CD4-positive, alpha-beta T cell (primary cell): ENCODE results near the gene VGLL3. TPM values are rescaled to one million over a fixed set of nuclear protein-coding genes. Genes with fewer than 3 reads are reported as not detected.

ENCODE experiments used
- ATAC-seq: fragments of 200-7000 bp; cut with Tn5 transposase; one replicate; pipeline ENCODE4 v1.10.0; 2022; ENCODE audit warnings: mild to moderate bottlenecking; ENCODE audit not compliant: poor library complexity
- CTCF ChIA-PET: fragments of 350-600 bp; sonication (Branson Sonifier 250); formaldehyde crosslinking; loops from one replicate; lab custom pipeline; 2021; ENCODE audit warnings: antibody characterized with exemption, inconsistent platforms; lab: Charles Lee
- POLR2A ChIA-PET: fragments of 350-600 bp; sonication (Branson Sonifier 250); formaldehyde crosslinking; loops from one replicate; lab custom pipeline; 2021; ENCODE audit warnings: antibody characterized with exemption, inconsistent platforms; lab: Charles Lee
- DNase-seq, 14 experiments: peaks; one replicate each; pipeline ENCODE4 v3.0.0-alpha.2; 2013 to 2020; ENCODE audit warnings: mixed read lengths in 2 of 14
- H3K27ac ChIP-seq, 2 donors: one replicate each; pipeline versions ENCODE4 v1.5.1 to v1.7.0; 2013; ENCODE audit warnings: low read length in 2 of 2, low read depth in 1 of 2, mild to moderate bottlenecking in 1 of 2
- H3K27me3 ChIP-seq, 2 experiments: 1 replicate in 1 of 2; 2 replicates in 1 of 2; pipeline versions ENCODE4 v1.6.1 to v1.7.0; 2013; ENCODE audit warnings: low read length in 2 of 2, control low read depth in 1 of 2, mild to moderate bottlenecking in 1 of 2, moderate library complexity in 1 of 2; ENCODE audit not compliant: insufficient read depth in 2 of 2, control insufficient read depth in 1 of 2
- H3K36me3 ChIP-seq: one replicate; pipeline ENCODE4 v1.6.1; 2013; ENCODE audit warnings: low read length, control low read depth; ENCODE audit not compliant: insufficient read depth
- H3K4me1 ChIP-seq: one replicate; pipeline ENCODE4 v1.6.1; 2013; ENCODE audit warnings: low read length, control low read depth; ENCODE audit not compliant: insufficient read depth
- H3K4me3 ChIP-seq: one replicate; pipeline ENCODE4 v1.5.1; 2013; ENCODE audit warnings: mild to moderate bottlenecking, low read length, moderate library complexity
- H3K9me3 ChIP-seq, 2 experiments: 1 replicate in 1 of 2; 2 replicates in 1 of 2; pipeline versions ENCODE4 v1.6.1 to v1.7.0; 2013; ENCODE audit warnings: low read length in 2 of 2, mild to moderate bottlenecking in 2 of 2, control low read depth in 1 of 2, moderate library complexity in 1 of 2; ENCODE audit not compliant: control insufficient read depth in 1 of 2, insufficient read depth in 1 of 2
- H3K27ac Mint-ChIP-seq: one replicate; pipeline ENCODE4 v1.8.0; 2020; ENCODE audit warnings: mixed read lengths
- H3K27me3 Mint-ChIP-seq: one replicate; pipeline ENCODE4 v1.8.0; 2021; ENCODE audit warnings: mixed read lengths
- H3K36me3 Mint-ChIP-seq: one replicate; pipeline ENCODE4 v1.8.0; 2021; ENCODE audit warnings: low read depth, mixed read lengths
- H3K4me1 Mint-ChIP-seq: one replicate; pipeline ENCODE4 v1.8.0; 2021; ENCODE audit warnings: low read depth, mixed read lengths
- H3K4me3 Mint-ChIP-seq: one replicate; pipeline ENCODE4 v1.8.0; 2020; ENCODE audit warnings: mild to moderate bottlenecking, mixed read lengths
- H3K9me3 Mint-ChIP-seq: one replicate; pipeline ENCODE4 v1.8.0; 2020; ENCODE audit warnings: mixed read lengths
- CTCF ChIP-seq: fragments of 200-600 bp; IDR thresholded peaks from one replicate; pipeline ENCODE4 v1.8.0; 2022; ENCODE audit warnings: antibody characterized with exemption, mild to moderate bottlenecking
- intact Hi-C, 2 experiments: fragments of 100-400 bp; cut with DNase I in 1 of 2; cut with micrococcal nuclease in 1 of 2; formaldehyde crosslinking; loops; one replicate each; pipeline versions ENCODE4 v1.15.1 to v1.9.0; 2023 to 2025; cut with DNase I, micrococcal nuclease
- total RNA-seq, 174 experiments: library from RNA in 2 of 174; stranded (reverse) in 2 of 174; gene quantifications; one replicate each; pipeline ENCODE4 v1.2.3 and lab custom pipeline; 2021 to 2026

Gene VGLL3
- total RNA-seq, 2 experiments from 2014 or later = not detected

GRCh38 chr3:86923071-86923491 lies 67.9 kb downstream of the VGLL3 start:
- Mint-ChIP-seq H3K36me3 (no peaks in the 10 kb centered on the region), H3K27ac (no peak overlapping the region), H3K9me3 (peaks cover 7% of the 10 kb centered on the region), H3K4me1 (no peaks in the 10 kb centered on the region), H3K4me3 (no peak overlapping the region), H3K27me3 (no peaks in the 10 kb centered on the region)
- Histone ChIP-seq H3K4me3 (no peak overlapping the region), H3K27ac (no peak overlapping the region), H3K36me3 (no peaks in the 10 kb centered on the region), H3K4me1 (no peaks in the 10 kb centered on the region), H3K27me3 (no peaks in the 10 kb centered on the region), H3K9me3 (no peaks in the 10 kb centered on the region)
- POLR2A ChIA-PET = no interaction called here
- CTCF ChIA-PET = no interaction called here
- no peak for TF ChIP-seq CTCF
- DNase-seq (no peak), ATAC-seq (no peak)
- intact Hi-C loops = no loop called here

- no peaks in the 10 kb centered on the region for H3K4me1 ChIP-seq
- Mint-ChIP-seq H3K27me3 (no peaks in the 10 kb centered on the region), H3K4me1 (no peaks in the 10 kb centered on the region), H3K27ac (no peak overlapping the region), H3K9me3 (peaks cover 7% of the 10 kb centered on the region), H3K36me3 (no peaks in the 10 kb centered on the region), H3K4me3 (no peak overlapping the region)
- TF ChIP-seq CTCF = no peak
- no peak overlapping the region for H3K27ac ChIP-seq
- DNase-seq (no peak), ATAC-seq (no peak)
- intact Hi-C loops = no loop called here
- ChIA-PET CTCF (no interaction called here), POLR2A (no interaction called here)
- no peaks in the 10 kb centered on the region for H3K36me3 ChIP-seq
- no peak overlapping the region for H3K4me3 ChIP-seq
- no peaks in the 10 kb centered on the region for H3K9me3 ChIP-seq
- no peaks in the 10 kb centered on the region for H3K27me3 ChIP-seq
Observed at GRCh38 chr3:86921971-86922680, 68.8 kb downstream of the VGLL3 start.

GRCh38 chr3:86914670-86915069 lies 76.3 kb downstream of the VGLL3 start:
- Mint-ChIP-seq H3K36me3 (no peaks in the 10 kb centered on the region), H3K4me1 (no peaks in the 10 kb centered on the region), H3K27me3 (no peaks in the 10 kb centered on the region), H3K27ac (no peak overlapping the region), H3K9me3 (peaks cover 4% of the 10 kb centered on the region), H3K4me3 (no peak overlapping the region)
- Histone ChIP-seq H3K4me1 (no peaks in the 10 kb centered on the region), H3K36me3 (no peaks in the 10 kb centered on the region), H3K4me3 (no peak overlapping the region), H3K27ac (no peak overlapping the region), H3K27me3 (no peaks in the 10 kb centered on the region), H3K9me3 (peaks cover 0 to 8% of the 10 kb centered on the region in 2 experiments)
- DNase-seq (no peak), ATAC-seq (no peak)
- TF ChIP-seq CTCF = no peak
- intact Hi-C loops = no loop called here
- CTCF ChIA-PET = no interaction called here
- POLR2A ChIA-PET = no interaction called here
